Measurements from ENCODE around the gene EYS. TPM values are rescaled to one million over a fixed set of nuclear protein-coding genes. Genes with fewer than 3 reads are reported as not detected.
"Not testable (repeated sequence)": the region's sequence is repeated elsewhere in the genome, so short reads cannot be mapped to it uniquely, and the experiment has no call there.

The EYS gene
- total RNA-seq, 1 experiment from 2014 or later, result 0.87 TPM

DNA sequence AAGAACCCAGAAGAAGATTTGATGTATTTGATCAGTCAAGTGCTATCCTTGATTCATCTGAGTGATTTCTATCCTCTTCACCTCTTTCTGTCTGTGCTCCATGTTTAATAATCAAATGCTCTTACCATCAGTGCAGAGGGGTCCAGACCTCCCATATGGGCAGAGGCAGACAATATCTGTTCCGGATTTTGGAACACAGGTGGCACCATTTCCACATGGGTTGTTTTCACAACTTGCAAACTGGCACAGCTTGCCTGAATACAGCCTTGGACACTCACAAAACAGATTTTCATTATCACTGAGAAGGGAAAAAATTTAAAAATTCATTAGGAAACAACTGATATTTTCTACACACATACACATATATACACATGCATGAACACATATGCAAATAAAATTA lies 1843.0 kb downstream of the EYS start:
- DNase-seq (ENCODE audit: low read depth), result no peak

- DNase-seq (ENCODE audit: low read depth), result no peak
Observed at GRCh38 chr6:63862486-63863198, 1844.4 kb downstream of the EYS start.

- no peak for DNase-seq (ENCODE audit: low read depth)
Observed at GRCh38 chr6:63859528-63859927, 1847.5 kb downstream of the EYS start.

GRCh38 chr6:63858691-63859090 lies 1848.3 kb downstream of the EYS start:
- no peak for DNase-seq (ENCODE audit: low read depth)

GRCh38 chr6:63856271-63856670 lies 1850.8 kb downstream of the EYS start:
- DNase-seq (ENCODE audit: low read depth), result no peak

GRCh38 chr6:63844287-63844686 lies 1862.7 kb downstream of the EYS start:
- DNase-seq (ENCODE audit: low read depth), result no peak

DNA sequence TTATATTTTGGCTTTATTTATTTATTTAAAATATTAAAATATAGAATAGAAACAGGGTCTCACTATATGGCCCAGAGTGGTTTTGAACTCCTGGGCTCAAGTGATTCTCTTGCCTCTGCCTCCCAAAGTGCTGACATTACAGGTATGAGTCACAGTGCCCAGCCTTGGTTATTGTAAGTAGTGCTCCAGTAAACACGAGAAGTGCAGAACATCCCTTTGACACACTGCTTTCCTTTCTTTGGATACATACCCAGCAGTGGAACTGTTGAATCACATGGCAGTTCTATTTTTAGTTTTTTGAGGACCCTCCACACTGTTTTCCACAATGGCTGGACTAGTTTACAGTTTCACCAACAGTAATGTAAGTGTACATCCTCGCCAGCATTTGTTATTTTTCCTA lies 1867.5 kb downstream of the EYS start:
- DNase-seq (ENCODE audit: low read depth), result peak; percentile 37

DNA sequence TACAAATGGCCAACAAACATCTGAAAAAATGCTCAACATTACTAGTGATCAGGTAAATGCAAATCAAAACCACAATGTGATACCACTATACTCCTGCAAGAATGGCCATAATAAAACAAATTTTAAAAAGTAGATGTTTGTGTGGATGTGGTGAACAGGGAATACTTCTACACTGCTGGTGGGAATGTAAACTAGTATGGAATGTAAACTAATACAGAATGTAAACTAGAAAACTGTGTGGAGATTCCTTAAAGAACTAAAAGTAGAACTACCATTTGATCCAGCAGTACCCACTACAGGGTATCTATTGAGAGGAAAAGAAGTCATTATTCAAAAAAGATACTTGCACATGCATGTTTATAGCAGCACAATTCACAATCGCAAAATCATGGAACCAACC lies 1878.3 kb downstream of the EYS start:
- not testable (repeated sequence) for DNase-seq (ENCODE audit: low read depth)

GRCh38 chr6:63824722-63825121 lies 1882.3 kb downstream of the EYS start:
- DNase-seq (ENCODE audit: low read depth), result no peak

- peak; percentile 32 for DNase-seq (ENCODE audit: low read depth)
Observed at GRCh38 chr6:63821442-63821841, 1885.6 kb downstream of the EYS start.

GRCh38 chr6:63819831-63820230 lies 1887.2 kb downstream of the EYS start:
- no peak for DNase-seq (ENCODE audit: low read depth)

- DNase-seq (ENCODE audit: low read depth), result no peak
Observed at GRCh38 chr6:63817492-63818050, 1889.5 kb downstream of the EYS start.

DNA sequence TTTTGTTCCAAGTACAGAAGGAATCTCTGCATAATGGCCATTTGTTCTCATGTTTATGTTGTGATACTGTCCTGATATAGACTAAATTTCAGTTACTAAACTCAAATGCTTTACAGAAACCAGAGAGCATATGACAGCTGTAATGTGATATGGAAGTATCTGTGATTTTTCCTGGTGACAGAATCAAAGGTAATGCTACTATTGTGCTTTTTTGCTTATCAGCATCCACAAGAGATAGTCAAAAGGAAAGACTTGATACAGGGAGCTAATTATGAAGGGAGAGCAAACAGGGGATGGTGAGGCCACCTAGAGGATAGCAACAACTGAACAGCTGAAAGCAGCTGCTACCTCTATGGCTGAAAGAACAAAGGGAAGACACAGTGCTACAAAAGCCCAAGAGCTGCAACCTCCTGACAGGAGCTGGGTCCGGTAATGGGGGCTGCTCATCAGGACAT lies 1890.0 kb downstream of the EYS start:
- peak; percentile 38 for DNase-seq (ENCODE audit: low read depth)

- DNase-seq (ENCODE audit: low read depth), result no peak
Observed at GRCh38 chr6:63816401-63816981, 1890.5 kb downstream of the EYS start.

DNA sequence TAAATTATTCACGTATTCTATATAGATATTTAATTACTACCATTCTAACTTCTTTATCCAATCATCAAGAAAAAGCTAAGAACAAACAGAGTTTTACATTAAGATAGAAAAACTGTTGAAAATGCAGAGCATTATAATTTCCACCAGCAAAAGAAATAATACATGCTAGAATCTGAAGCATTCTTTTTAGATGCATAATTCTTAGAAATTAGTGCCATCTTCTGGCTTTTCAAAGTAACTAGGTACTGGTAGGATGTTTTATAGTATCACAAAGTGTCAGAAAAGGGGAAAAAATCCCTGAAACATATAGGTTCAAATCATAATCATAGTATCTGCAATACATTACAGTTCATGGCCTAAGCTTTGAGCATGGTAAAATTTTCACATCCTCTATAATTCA lies 1892.6 kb downstream of the EYS start:
- no peak for DNase-seq (ENCODE audit: low read depth)

DNA sequence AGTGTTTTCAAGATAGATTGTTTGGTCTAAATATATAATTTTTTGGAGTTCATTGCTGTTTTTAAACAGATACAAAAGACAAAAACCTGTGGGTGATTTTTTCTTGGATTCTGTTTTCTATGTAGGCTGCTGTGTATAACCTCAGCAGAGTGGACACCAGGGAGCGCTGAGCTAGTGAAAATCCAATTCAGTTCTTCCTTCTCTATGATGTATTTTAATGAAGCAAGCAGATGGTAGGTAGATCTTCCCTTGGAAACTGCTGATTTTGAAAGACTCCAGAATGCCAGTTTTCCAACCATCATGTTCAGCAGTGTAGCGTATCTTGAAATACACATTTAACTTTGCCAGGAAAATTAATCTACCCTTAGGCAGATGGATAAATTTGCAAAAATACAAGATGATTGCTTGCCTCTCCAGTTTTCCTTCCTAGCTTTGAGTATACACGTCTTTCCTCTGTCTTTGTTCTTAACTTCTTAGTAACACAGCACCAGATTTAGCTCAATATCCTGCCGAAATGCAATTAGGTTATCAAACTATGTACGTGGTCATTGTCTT lies 1893.4 kb downstream of the EYS start:
- no peak for DNase-seq (ENCODE audit: low read depth)

DNA sequence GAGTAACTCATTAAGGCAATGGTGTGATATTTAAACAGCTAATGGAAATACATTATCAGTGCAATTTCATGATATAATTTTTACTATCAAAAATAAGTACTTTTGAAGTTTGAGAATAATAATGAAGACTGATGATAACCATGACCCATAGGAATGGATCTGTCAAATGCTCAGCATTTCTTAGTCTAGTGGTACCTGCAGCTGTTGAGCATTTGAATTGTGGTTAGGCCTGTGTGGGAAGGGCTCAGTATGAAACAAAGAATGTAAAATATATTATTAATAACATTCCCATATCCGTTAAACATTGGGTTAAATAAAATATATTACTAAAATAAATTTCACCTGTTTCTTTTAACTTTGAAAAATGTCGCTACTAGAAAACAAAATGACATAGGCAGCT lies 1898.5 kb downstream of the EYS start:
- no peak for DNase-seq (ENCODE audit: low read depth)

DNA sequence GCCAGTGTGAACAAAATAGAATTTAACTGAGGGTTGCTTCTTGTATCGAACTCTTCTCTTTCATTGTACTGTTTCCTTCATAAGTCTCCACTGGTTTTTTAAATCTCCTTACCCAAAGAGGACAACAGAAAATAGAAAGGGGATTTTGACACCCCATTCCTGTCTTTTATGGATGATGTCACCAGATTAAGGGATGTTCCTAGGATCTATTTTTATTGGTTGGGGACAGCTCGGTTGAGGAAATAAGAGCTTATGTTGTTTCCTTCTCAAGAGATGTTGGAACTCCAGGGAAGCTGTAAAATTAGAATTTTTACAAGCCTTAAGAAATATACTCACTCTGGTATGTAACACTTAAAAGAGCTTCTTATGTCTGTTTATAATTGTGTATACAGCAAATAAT lies 1900.0 kb downstream of the EYS start:
- DNase-seq (ENCODE audit: low read depth), result no peak

DNA sequence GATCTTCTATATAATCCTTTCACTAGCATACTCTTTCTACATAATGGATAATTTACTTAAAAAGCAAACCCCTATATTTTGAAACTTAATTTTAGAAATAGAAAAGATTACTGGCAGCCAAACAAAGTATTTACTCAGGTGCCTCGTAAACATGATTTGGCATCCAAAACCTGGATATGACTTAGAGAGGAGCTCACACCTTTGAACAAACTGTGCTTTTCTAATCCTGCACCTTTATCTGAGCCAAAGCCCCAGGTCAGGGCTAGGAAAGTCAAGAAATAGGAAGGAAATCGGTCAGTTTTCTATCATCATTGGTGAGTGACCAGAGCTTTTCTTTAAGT lies 1900.5 kb downstream of the EYS start:
- no peak for DNase-seq (ENCODE audit: low read depth)

- peak; percentile 90 for DNase-seq (ENCODE audit: low read depth)
Observed at GRCh38 chr6:63805808-63806572, 1901.0 kb downstream of the EYS start.

- peak; percentile 5 for DNase-seq (ENCODE audit: low read depth)
Observed at GRCh38 chr6:63805345-63805744, 1901.7 kb downstream of the EYS start.

DNA sequence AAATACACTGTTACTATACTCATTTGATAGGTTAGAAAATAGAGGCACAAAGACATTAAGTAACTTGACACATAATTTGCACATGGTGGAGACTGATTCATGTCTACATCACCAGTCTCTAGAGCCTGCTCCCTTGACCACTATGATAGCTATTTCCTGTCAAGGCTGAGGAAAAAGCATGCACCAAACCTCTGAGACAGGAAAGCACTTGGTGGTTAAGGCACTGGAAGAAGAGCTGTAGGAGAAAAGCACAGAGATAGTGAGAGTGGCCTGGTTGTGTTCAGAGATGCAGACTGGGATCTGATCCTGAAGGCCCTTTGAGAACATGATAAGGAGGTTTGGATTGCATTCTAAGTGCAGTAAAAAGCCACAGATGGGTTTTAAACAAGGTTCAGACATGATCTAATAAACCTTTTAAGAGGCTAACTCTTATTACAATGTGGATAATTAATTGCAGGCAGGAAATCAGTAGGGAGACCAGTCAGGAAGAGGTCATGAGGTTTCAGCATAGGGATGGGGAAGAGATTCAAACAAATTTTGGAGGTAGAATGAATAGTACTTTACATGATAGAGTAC lies 1902.6 kb downstream of the EYS start:
- peak; percentile 97 for DNase-seq (ENCODE audit: low read depth)

Measured in HT1080 (cell line).